ENCODE measurements around the gene MRPS30.
A peak's percentile ranks its signal among the peaks of the same experiment; 100 is the strongest.
"Not testable (repeated sequence)": the region's sequence is repeated elsewhere in the genome, so short reads cannot be mapped to it uniquely, and the experiment has no call there.

The MRPS30 gene

DNA sequence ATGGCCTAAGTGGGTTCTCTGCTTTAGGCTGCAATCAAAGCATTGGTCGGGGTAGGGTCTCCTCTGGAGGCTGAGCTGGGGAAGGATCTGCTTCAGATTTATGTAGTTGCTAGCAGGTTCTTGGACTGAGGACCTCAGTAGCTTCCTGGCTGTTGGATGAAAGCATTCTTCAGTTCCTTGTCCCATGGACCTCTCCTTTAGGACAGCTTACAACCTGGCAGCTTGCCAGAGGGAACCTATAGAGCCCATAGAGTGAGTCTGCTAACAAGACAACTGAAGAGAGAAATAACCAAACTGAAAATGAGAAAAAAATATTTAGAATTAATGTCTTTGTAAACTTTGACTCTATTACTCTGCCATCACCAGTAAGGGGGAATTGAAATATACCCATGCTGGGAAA is 12.4 kb downstream of the MRPS30 start:
- DNase-seq (ENCODE audit: low spot score), result no peak

- not testable (repeated sequence) for DNase-seq (ENCODE audit: low spot score)
Measured at GRCh38 chr5:44824662-44825061, 15.9 kb downstream of the MRPS30 start.

DNA sequence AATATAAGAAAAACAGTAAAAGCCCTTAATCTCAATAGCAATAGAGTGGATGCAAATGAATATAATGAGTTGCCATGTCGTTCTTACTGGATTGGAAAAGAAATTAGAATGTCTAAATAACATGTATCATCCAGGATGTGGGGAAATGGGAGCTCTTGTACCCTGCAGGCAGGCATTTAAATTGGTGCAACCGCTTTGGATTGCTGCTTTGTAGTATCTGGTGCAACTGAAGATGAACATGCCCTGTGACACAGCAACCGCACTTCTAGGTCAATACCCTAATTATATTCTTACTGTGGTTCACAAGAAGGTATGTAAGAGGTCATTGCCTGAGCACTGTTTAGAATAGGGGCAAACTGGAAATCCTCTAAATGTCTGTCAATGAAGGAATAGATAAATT is 18.9 kb downstream of the MRPS30 start:
- no peak for DNase-seq (ENCODE audit: low spot score)

GRCh38 chr5:44828719-44829118 is 20.0 kb downstream of the MRPS30 start:
- DNase-seq (ENCODE audit: low spot score), result no peak

DNA sequence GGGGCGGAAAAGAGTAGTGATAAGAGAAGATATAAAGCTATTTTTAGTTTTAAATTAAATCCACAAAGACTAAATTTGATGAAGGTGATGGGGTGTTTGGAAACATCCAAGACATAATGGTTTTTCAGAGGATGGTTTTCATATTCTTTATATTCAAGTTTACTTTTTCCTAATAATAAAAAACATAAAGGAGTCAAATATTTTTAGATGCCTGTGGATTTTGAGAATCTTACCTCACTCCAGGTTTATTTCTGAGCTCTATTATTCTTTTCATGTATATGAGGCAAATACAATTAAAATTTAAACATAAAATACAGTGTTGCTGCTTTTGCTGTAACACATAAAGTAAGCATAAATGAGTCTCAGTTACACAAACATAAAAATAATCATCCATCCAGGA is 22.2 kb downstream of the MRPS30 start:
- no peak for DNase-seq (ENCODE audit: low spot score)

- DNase-seq (ENCODE audit: low spot score), result no peak
Measured at GRCh38 chr5:44833249-44833648, 24.5 kb downstream of the MRPS30 start.

GRCh38 chr5:44835693-44836092 is 26.9 kb downstream of the MRPS30 start:
- no peak for DNase-seq (ENCODE audit: low spot score)

GRCh38 chr5:44839018-44839681 is 30.4 kb downstream of the MRPS30 start:
- DNase-seq (ENCODE audit: low spot score), result no peak

GRCh38 chr5:44842496-44843282 is 33.9 kb downstream of the MRPS30 start:
- DNase-seq (ENCODE audit: low spot score), result no peak

- no peak for DNase-seq (ENCODE audit: low spot score)
Measured at GRCh38 chr5:44844744-44845143, 36.0 kb downstream of the MRPS30 start.

DNA sequence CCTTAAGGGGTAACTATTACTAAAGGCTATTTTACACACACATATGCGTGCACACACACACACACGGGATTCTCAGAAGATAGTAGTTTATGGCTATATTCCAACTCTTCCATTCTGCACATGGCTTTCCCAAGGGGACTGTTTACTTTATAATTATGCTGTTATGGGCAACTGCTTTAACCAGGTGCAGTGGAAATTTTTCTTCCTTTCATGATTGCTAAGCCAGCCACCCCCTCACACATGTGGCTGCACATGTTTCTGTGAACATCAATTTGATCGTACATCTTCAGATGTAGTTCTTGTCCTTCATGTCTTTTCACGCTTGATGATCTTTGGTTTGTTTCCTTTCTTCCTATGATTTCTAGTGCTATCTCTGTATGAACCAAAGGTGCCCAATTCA is 37.0 kb downstream of the MRPS30 start:
- DNase-seq (ENCODE audit: low spot score), result no peak

GRCh38 chr5:44847206-44847852 is 38.6 kb downstream of the MRPS30 start:
- DNase-seq (ENCODE audit: low spot score), result no peak

- DNase-seq (ENCODE audit: low spot score), result no peak
Measured at GRCh38 chr5:44860267-44860666, 51.5 kb downstream of the MRPS30 start.

DNA sequence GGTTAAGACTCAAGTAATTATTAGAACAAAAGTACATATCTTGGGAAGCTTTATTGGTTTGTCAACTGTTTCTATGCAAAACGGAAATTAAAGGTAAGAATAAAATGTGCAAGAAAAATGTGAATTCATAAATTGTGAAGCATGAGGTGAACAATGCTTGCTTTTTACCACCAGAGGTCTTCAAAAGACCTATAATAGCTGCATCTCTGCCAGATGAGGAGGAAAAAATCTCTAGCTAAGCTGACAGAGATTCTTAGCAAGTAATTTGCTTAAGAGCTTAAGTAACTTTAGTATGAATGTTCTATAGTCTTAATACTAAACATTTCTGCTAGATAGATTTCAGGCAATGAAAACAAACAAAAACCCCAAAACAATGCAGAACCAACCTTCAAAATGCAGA is 54.1 kb downstream of the MRPS30 start:
- peak; percentile 19 for DNase-seq (ENCODE audit: low spot score)
